ENCODE data around the gene DUSP7.
A peak's percentile ranks its signal among the peaks of the same experiment; 100 is the strongest.

Gene DUSP7, protein sequence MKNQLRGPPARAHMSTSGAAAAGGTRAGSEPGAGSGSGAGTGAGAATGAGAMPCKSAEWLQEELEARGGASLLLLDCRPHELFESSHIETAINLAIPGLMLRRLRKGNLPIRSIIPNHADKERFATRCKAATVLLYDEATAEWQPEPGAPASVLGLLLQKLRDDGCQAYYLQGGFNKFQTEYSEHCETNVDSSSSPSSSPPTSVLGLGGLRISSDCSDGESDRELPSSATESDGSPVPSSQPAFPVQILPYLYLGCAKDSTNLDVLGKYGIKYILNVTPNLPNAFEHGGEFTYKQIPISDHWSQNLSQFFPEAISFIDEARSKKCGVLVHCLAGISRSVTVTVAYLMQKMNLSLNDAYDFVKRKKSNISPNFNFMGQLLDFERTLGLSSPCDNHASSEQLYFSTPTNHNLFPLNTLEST

DNA sequence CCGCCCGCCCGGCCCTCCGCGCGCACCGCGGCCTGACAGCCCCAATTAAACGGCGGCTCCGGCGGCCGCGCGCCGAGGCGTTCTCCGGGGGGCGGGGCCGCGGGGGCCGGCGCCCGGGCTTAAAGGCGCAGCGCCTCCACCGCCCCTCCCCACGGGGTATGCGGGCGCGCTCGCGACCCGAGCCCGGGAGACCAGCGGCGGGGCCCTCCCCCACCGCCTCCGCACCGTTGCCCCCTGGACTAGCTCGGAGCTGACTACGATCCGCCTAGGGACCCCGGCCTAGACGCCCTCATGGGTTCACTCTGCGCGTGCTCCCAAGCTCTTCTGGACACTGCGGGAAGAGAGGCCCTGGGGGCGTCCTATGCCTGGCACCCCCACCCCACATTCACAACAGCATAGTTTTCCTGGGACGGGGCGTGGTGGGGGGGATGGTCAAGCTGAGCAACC is at the start of gene DUSP7:
TSS of gene DUSP7 (minus strand) at position 51 of the 447 bp plus-strand sequence. CDS start 205 bp downstream, outside the sequence.
- DNase-seq (ENCODE audit: low spot score), result peak; percentile 90
- TF ChIP-seq, protein P1, sequence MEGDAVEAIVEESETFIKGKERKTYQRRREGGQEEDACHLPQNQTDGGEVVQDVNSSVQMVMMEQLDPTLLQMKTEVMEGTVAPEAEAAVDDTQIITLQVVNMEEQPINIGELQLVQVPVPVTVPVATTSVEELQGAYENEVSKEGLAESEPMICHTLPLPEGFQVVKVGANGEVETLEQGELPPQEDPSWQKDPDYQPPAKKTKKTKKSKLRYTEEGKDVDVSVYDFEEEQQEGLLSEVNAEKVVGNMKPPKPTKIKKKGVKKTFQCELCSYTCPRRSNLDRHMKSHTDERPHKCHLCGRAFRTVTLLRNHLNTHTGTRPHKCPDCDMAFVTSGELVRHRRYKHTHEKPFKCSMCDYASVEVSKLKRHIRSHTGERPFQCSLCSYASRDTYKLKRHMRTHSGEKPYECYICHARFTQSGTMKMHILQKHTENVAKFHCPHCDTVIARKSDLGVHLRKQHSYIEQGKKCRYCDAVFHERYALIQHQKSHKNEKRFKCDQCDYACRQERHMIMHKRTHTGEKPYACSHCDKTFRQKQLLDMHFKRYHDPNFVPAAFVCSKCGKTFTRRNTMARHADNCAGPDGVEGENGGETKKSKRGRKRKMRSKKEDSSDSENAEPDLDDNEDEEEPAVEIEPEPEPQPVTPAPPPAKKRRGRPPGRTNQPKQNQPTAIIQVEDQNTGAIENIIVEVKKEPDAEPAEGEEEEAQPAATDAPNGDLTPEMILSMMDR (IDR thresholded peaks at IDR 0.05; ENCODE audit: extremely low read depth, missing control alignments), result no peak

DNA sequence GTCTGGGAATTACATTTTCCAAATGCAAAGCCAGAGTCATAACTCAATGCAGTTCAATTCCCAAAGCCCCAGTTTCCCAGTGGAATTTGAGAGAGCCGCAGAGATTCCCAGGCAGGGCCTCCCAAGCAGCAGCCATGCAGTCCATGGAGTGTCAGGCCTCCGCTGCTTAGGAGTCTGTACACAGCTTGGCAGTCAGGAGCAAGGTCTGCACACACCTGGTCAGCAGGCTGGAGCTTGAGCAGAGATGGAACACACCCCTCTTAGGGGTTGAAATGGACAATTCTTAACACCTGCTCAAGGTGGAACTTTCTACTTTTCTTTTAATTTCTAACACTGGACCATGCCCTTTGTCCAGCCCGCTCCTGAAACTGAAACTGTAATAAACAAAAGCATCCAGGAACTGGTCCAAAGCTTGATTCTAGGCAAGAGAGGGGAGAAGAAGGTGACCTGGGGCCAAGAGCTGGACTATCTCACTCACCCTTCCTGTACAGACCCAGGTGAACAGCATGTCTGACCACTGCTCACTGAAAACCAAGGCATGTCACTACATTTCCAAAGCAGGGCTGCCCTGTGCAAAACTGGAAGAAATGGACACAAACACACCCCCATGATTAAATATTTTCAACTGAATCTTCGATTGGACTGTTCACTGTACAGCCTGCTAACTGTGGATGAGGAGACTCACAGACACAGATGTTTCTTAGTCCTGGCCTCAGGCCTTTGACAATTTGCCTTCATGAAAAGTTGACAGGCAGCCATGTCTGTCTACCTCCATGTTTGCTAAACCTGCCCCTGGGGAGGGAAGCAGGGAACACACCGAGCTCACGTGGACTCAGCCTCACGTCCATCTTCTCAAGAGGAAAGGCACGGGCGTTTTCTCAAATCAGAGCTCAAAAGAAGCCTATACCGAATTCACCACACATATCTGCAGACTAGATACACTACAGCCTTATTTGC is 48.6 kb upstream of the DUSP7 start:
- DNase-seq (ENCODE audit: low spot score), result no peak
- TF ChIP-seq, protein P1 (IDR thresholded peaks at IDR 0.05; ENCODE audit: extremely low read depth, missing control alignments), result no peak

DNA sequence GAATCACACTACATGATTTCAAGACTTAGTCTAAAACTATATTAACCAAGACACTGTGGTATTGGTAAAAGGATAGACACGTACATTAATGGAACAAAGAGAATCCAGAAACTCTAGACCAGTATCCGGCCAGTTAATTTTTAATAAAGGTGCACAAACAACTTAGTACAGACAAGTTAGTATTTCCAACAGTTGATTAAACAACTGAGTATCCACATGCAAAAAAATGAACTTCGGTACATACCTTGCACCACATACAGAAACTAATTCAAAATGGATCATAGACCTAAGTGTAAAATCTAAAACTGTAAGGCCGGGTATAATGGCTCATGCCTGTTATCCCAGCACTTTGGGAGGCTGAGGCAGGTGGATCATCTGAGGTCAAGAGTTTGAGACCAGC is 46.6 kb upstream of the DUSP7 start:
- no peak for DNase-seq (ENCODE audit: low spot score)
- TF ChIP-seq, protein P1 (IDR thresholded peaks at IDR 0.05; ENCODE audit: extremely low read depth, missing control alignments), result no peak

DNA sequence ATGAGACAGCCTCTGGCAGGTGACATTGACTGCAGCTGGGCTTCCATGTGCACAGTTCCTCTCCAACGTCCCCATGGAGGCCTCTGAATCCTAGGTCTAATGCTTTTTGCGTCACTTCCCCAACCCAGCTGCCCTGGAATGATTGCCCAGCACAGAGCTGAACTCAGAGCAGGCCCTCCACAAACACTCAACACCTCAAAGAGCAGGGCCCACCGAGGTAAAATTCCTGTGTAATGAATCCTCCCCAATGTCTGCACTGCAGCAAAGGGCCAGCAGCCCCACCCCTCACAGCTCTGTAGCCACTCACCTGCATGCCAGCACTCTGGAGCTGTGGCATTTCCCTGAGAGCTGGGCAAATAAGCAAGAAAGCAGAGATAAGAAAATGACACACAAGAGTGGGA is 42.6 kb upstream of the DUSP7 start:
- DNase-seq (ENCODE audit: low spot score), result no peak
- TF ChIP-seq, protein P1 (IDR thresholded peaks at IDR 0.05; ENCODE audit: extremely low read depth, missing control alignments), result no peak

DNA sequence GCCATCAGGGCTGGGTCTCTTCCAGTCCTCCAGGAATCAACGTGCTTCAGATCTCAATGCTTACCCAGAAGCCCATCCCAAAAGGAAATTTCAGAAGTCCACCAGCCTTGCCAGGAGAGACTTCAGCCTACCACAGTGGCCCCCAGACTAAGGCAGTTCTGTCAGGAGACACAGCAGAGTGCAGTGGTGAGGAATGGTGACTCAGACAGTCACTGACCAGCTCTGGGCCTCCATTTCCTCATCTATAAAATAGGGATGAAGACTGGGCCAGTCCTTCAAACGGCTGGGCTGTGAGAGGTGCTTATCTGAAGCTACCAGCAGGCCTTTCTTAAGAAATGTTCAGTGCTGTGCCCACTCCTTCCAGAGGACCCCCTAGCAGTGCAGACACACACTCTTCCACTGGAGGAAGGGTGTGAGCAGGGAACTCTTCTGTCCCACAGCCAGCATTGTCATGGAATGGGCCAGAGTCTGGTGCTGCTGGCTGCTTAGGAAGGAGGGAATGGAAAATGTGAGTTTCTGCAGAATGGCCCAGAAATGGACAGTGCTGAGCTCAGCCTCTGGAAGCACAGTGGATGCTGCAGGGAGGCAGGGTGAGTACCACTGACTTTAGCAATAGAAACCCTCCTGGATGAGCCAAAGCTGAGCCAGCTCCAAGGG is 41.6 kb upstream of the DUSP7 start:
- DNase-seq (ENCODE audit: low spot score), result no peak
- TF ChIP-seq, protein P1 (IDR thresholded peaks at IDR 0.05; ENCODE audit: extremely low read depth, missing control alignments), result no peak

DNA sequence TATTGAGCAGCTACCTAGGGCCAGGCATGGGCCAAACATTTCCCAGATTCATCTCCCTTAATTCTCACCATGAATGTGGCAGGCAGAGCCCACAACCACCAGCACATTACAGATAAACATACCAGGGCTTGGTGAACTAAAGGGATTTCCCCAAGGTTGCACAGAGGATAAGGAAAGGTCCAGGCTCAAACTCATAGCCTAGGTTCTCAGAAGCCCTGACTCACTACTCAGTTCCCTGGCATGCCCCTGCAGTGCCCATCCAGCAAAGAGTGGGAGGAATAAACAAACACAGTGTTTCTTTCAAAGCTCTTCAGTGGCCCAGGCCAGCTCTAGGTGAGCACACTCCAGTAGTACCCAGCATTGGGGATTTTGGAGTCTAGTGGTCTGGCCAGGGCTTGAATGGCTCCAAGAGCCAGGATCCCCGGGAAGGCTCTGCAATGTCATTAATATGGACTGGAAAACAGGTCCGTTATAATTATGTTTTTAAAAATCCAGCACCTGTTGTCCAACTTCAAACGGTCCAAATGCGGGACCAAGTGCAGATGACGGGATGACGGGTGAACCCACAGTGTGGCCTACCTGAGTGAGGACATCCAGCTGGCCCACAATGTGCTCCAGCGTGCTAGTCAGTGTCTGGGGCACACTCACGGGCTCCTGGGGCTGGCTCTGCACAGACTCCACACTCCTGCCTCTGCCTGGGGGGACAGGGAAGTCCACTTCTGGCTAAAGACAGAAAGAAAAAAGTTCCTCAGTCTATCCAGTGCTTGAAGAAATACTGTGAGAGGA is 39.8 kb upstream of the DUSP7 start:
- TF ChIP-seq, protein P1 (IDR thresholded peaks at IDR 0.05; ENCODE audit: extremely low read depth, missing control alignments), result no peak

More for the DNA sequence above, 39.8 kb upstream of the DUSP7 start:
- DNase-seq (ENCODE audit: low spot score), result no peak

Measured in GM20000 (cell line).